Osteoblast (primary cell): ENCODE results near the gene CELF2. TPM values are rescaled to one million over a fixed set of nuclear protein-coding genes. Genes with fewer than 3 reads are reported as not detected.

ENCODE experiments used
- DNase-seq: peaks from one replicate; pipeline ENCODE4 v3.0.0; 2011; ENCODE audit warnings: low spot score, mixed read lengths; ENCODE audit not compliant: insufficient read length; ENCODE audit errors: missing footprints
- H2AFZ ChIP-seq: 2 replicates; pipeline ENCODE4 v1.6.0; 2011; ENCODE audit warnings: mild to moderate bottlenecking, low read length
- H3K27ac ChIP-seq: 2 replicates; pipeline ENCODE4 v1.5.1; 2011; ENCODE audit warnings: mild to moderate bottlenecking, low read depth, low read length, moderate library complexity
- H3K27me3 ChIP-seq: 2 replicates; pipeline ENCODE4 v1.6.0; 2012; ENCODE audit warnings: mild to moderate bottlenecking, control low read depth, inconsistent platforms, low read length, moderate library complexity; ENCODE audit not compliant: insufficient read depth
- H3K36me3 ChIP-seq: 2 replicates; pipeline ENCODE4 v1.5.1; 2011; ENCODE audit warnings: mild to moderate bottlenecking, low read length, control low read depth, moderate library complexity; ENCODE audit not compliant: insufficient read depth
- H3K4me1 ChIP-seq: 2 replicates; pipeline ENCODE4 v1.5.1; 2011; ENCODE audit warnings: mild to moderate bottlenecking, low read length, control low read depth, moderate library complexity; ENCODE audit not compliant: insufficient read depth
- H3K4me2 ChIP-seq: 2 replicates; pipeline ENCODE4 v1.6.0; 2011; ENCODE audit warnings: mild to moderate bottlenecking, low read length; ENCODE audit not compliant: insufficient read depth
- H3K4me3 ChIP-seq: fragments of 200-600 bp; sonication (generic); 3 replicates; pipeline ENCODE4 v1.5.1; 2012; ENCODE audit warnings: mild to moderate bottlenecking, low read length, inconsistent platforms; ENCODE audit not compliant: insufficient read depth
- H3K79me2 ChIP-seq: 2 replicates; pipeline ENCODE4 v1.6.0; 2012; ENCODE audit warnings: mild to moderate bottlenecking, low read length, control low read depth, inconsistent platforms; ENCODE audit not compliant: insufficient read depth
- H3K9me3 ChIP-seq: 2 replicates; pipeline ENCODE4 v1.5.1; 2011; ENCODE audit warnings: low read depth, low read length, control low read depth
- H4K20me1 ChIP-seq: 2 replicates; pipeline ENCODE4 v1.6.0; 2012; ENCODE audit warnings: mild to moderate bottlenecking, low read length, control low read depth; ENCODE audit not compliant: insufficient read depth
- total RNA-seq: library from RNA; depleted of rRNA; stranded (reverse); fragments of >200 nt; gene quantifications from 2 replicates; pipeline ENCODE4 v1.2.3, GENCODE V29; 2012
- TF ChIP-seq, protein P1 (sequence below): IDR thresholded peaks from 2 replicates; pipeline ENCODE4 v1.5.1; 2011; ENCODE audit warnings: mild to moderate bottlenecking, low read depth, low read length, moderate library complexity; ENCODE audit errors: extremely low read depth

The CELF2 gene
- total RNA-seq, 1 donor = 7.6 TPM

DNA sequence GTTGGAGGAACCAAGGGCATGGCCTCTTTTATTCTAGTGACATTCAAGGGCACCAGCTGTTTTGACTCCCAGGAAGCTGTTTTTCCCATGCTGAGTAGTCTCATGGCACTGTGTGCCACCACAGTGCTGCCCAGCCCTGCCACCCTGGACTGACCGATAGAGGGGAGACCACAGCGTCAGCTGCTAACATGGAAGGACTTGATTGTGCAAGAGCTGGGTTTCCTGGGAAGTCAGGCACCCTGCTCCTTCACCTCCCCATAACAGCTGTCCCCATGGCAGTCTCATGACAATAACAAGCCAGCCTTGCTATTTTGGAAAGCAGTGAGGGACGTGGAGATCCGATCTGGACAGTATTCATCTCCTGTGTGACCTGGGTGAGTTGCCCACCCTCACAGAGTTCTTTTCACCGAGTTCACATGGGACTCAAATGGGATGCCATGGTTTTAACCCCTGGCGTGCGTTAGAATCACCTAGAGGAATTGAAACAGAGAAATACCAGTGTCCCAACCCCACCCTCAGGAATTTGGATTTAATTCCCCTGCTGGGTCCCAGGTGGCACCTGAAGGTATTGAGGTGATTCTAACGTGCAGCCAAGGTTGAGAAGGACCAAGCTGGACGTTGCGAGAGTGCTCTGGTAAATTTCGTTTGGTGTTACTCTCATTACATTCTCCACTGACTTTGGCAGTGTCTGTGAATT, 174.8 kb downstream of the CELF2 start:
- Histone ChIP-seq H4K20me1 (no peaks in the 10 kb centered on the region), H2AFZ (no peak overlapping the region), H3K4me1 (no peaks in the 10 kb centered on the region), H3K36me3 (no peaks in the 10 kb centered on the region), H3K79me2 (no peaks in the 10 kb centered on the region), H3K4me2 (no peak overlapping the region), H3K27me3 (no peaks in the 10 kb centered on the region), H3K27ac (no peak overlapping the region), H3K4me3 (no peak overlapping the region), H3K9me3 (no peaks in the 10 kb centered on the region)
- DNase-seq = no peak
- TF ChIP-seq, protein P1, sequence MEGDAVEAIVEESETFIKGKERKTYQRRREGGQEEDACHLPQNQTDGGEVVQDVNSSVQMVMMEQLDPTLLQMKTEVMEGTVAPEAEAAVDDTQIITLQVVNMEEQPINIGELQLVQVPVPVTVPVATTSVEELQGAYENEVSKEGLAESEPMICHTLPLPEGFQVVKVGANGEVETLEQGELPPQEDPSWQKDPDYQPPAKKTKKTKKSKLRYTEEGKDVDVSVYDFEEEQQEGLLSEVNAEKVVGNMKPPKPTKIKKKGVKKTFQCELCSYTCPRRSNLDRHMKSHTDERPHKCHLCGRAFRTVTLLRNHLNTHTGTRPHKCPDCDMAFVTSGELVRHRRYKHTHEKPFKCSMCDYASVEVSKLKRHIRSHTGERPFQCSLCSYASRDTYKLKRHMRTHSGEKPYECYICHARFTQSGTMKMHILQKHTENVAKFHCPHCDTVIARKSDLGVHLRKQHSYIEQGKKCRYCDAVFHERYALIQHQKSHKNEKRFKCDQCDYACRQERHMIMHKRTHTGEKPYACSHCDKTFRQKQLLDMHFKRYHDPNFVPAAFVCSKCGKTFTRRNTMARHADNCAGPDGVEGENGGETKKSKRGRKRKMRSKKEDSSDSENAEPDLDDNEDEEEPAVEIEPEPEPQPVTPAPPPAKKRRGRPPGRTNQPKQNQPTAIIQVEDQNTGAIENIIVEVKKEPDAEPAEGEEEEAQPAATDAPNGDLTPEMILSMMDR = no peak

DNA sequence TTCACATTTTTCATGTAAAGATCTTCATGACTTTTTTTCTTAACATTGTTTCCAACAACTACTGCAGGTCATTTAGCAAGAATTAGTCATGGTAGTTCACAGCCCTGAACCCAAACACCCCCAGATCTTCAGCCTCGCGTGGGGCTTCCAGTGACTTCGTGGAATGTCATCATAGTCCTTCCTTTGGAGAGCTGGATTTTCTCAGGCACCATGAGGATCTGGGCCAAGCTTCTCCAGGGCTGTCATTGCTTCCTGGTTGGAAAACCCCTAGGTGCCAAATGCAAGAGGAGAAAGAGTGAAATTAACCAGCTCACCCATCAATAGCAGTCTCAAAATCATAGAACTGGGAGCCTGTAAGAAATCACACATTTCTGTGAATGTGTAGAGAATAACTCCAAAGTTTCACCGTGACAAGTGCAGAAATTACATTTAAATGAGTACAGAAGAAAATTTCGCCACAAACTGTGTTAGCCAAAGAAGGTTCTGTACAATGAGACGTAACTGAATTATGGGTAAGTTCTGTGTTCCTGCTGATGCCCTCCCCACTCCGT, 175.4 kb downstream of the CELF2 start:
- no peak overlapping the region for H3K27ac ChIP-seq
- TF ChIP-seq, protein P1 = no peak

DNA sequence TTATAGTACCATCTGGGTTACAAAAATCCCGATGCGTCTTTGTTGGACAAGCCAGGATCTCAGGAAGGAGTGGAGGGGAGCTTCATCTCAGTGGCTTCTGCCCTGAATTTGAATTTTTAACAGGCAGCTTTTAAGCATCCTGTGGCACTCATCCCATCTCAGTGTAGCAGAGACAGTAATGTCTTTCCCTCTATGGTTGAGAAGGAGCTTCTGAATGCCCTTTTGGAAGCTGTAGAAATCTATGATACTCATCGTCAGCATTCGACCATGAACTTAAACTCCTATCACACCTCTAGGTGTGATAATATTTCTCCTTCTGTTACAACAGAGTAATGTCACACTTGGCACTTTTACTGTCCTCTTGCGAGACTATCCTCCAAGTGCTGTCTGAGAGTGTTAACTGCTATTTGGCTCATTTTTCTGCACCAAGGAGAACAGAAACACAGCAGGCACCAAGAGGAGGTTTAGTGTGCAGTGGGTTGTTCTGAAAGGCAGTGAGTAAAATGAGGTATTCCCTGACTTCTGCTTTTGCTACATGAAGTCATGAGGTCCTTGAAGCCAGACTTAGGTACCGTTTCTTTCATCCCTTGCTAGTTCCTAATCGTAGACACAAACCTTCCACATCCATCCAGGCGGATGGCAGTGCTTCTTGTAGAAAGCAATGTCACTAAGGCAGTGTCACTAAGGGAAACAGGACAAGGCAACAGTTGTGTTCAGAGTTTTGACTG, 177.4 kb downstream of the CELF2 start:
- Histone ChIP-seq H3K4me2 (no peak overlapping the region), H3K79me2 (no peaks in the 10 kb centered on the region)

More for the DNA sequence above, 175.4 kb downstream of the CELF2 start:
- Histone ChIP-seq H3K4me3 (no peak overlapping the region), H2AFZ (no peak overlapping the region), H3K36me3 (no peaks in the 10 kb centered on the region), H3K27me3 (no peaks in the 10 kb centered on the region), H3K79me2 (no peaks in the 10 kb centered on the region), H3K4me1 (no peaks in the 10 kb centered on the region), H4K20me1 (no peaks in the 10 kb centered on the region), H3K9me3 (no peaks in the 10 kb centered on the region), H3K4me2 (no peak overlapping the region)
- DNase-seq = no peak

More for the DNA sequence above, 177.4 kb downstream of the CELF2 start:
- Histone ChIP-seq H3K9me3 (no peaks in the 10 kb centered on the region), H3K36me3 (no peaks in the 10 kb centered on the region), H4K20me1 (no peaks in the 10 kb centered on the region), H2AFZ (no peak overlapping the region), H3K4me3 (no peak overlapping the region), H3K27ac (no peak overlapping the region), H3K4me1 (no peaks in the 10 kb centered on the region), H3K27me3 (no peaks in the 10 kb centered on the region)
- no peak for DNase-seq
- TF ChIP-seq, protein P1 = no peak
